Heart left ventricle (tissue), 16 donors: Measurements from ENCODE around the gene SNTB2. TPM values are rescaled to one million over a fixed set of nuclear protein-coding genes. Genes with fewer than 3 reads are reported as not detected.
A peak's percentile ranks its signal among the peaks of the same experiment; 100 is the strongest.

Experiments
- ATAC-seq, 4 donors: fragments of 200-7000 bp; cut with Tn5 transposase; one replicate each; pipeline ENCODE4 v1.9.1; 2020 to 2022; ENCODE audit warnings: moderate library complexity in 4 of 4, mild to moderate bottlenecking in 3 of 4, moderate number of reproducible peaks in 1 of 4
- DNase-seq, 5 donors: peaks; one replicate each; pipeline ENCODE4 v3.0.0-alpha.2; 2020
- H3K27ac ChIP-seq, 12 donors: fragments of 200-600 bp; sonication (generic) in 4 of 12; one replicate each; pipeline versions ENCODE4 v1.5.0 to v1.8.0; 2016 to 2022; ENCODE audit warnings: mild to moderate bottlenecking in 2 of 12
- H3K27me3 ChIP-seq, 9 donors: fragments of 200-600 bp; sonication (generic) in 2 of 9; one replicate each; pipeline versions ENCODE4 v1.5.1 to v1.8.0; 2016 to 2022; ENCODE audit warnings: mild to moderate bottlenecking in 3 of 9
- H3K36me3 ChIP-seq, 9 donors: fragments of 200-600 bp; sonication (generic) in 2 of 9; one replicate each; pipeline versions ENCODE4 v1.5.0 to v1.8.0; 2018 to 2022; ENCODE audit warnings: mild to moderate bottlenecking in 2 of 9
- H3K4me1 ChIP-seq, 12 donors: fragments of 200-600 bp; sonication (generic) in 4 of 12; one replicate each; pipeline versions ENCODE4 v1.5.0 to v1.8.0; 2016 to 2022; ENCODE audit warnings: mild to moderate bottlenecking in 3 of 12
- H3K4me3 ChIP-seq, 12 donors: fragments of 200-600 bp; sonication (generic) in 4 of 12; one replicate each; pipeline versions ENCODE4 v1.5.0 to v1.8.0; 2017 to 2022; ENCODE audit warnings: mild to moderate bottlenecking in 9 of 12, moderate library complexity in 4 of 12
- H3K9me3 ChIP-seq, 12 donors: fragments of 200-600 bp; sonication (generic) in 4 of 12; one replicate each; pipeline versions ENCODE4 v1.5.0 to v1.8.0; 2016 to 2022; ENCODE audit warnings: mild to moderate bottlenecking in 1 of 12
- CTCF ChIP-seq, 12 donors: fragments of 200-600 bp; sonication (generic) in 4 of 12; IDR thresholded peaks; one replicate each; pipeline versions ENCODE4 v1.5.0 to v1.8.0; 2018 to 2022; ENCODE audit warnings: antibody characterized with exemption in 12 of 12, mild to moderate bottlenecking in 5 of 12
- POLR2A ChIP-seq, 2 donors: fragments of 450-650 bp; IDR thresholded peaks; one replicate each; pipeline ENCODE4 v1.6.1; 2017; ENCODE audit warnings: antibody characterized with exemption in 2 of 2, mild to moderate bottlenecking in 2 of 2, moderate library complexity in 2 of 2
- WGBS, 4 donors: extraction: QIAGEN DNeasy Blood & Tissue Kit in 2 of 4; methylation state at CpG; one replicate each; pipeline versions ENCODE4 v1.1.5 to v1.1.7; 2013 to 2018; 5-methylcytosine and 5-hydroxymethylcytosine counted together
- intact Hi-C, 10 donors: fragments of 100-400 bp; cut with DNase I; formaldehyde crosslinking; loops; one replicate each; pipeline versions ENCODE4 v1.11.1 to v1.14.2; 2022
- polyA plus RNA-seq, 2 donors: library from polyadenylated mRNA; stranded (reverse); fragments of 200-250 nt; gene quantifications; one replicate each; pipeline ENCODE4 v1.2.3, GENCODE V29; 2013
- total RNA-seq, 9 donors: library from RNA; depleted of rRNA in 2 of 9; stranded (reverse); fragments of >200 nt in 2 of 9; fragmentation: NEBNext Ultra II Directional in 3 of 9; extraction: Animal tissue kit (Norgen Biotek cat#: 25700) in 3 of 9; gene quantifications; one replicate each; pipeline versions ENCODE4 v1.1.0 to v1.2.4, GENCODE V29; 2016 to 2023
- donor health status: ischemic (EF 13 %, LVEDD 7.1; RV severe dilation, severe dysfunction).
- donor health status: healthy with polysubstance abuse.
- donor health status: DM: no; HTN: yes; CAD: no.
- donor health status: DM: no; HTN: no; CAD: no.
- donor health status: ischemic (EF 25% LVEDD 6.9; RV normal size, moderate dysfunction).
- donor health status: ischemic (EF 25% LVEDD 5.7; RV mildly dilated, moderate dysfunction).
- donor health status: healthy.
- donor health status: DM: yes; HTN: yes; CAD: no.
- donor health status: ischemic (EF 35%, LVEDD 5.7; RV mildly dilated, moderate dysfunction).
- donor health status: nonischemic (EF 11% LVEDD 7.7; RV severe dilation, severe dysfunction).
- donor health status: DM: yes; HTN: yes; CAD: no.
- donor health status: PGD.
- donor health status: ischemic (EF 29% LVEDD 5.4; RV normal size, mild dysfunction).
- donor health status: nonischemic (EF 23%, LVEDD 6.1; RV moderate dilation, normal function).

SNTB2 gene
- total and polyA plus RNA-seq, 11 donors: 2.2 to 28.5 (median 13.0) TPM

GRCh38 chr16:69171325-69172084 is 15.5 kb upstream of the SNTB2 start:
- Histone ChIP-seq H3K4me3 (no peak overlapping the region), H3K4me1 (peaks cover 0 to 43% (median 6%) of the 10 kb centered on the region in 12 donors), H3K9me3 (no peaks in the 10 kb centered on the region), H3K27ac (peak overlapping the region in 8 of 12 donors; percentile 29 to 88 (median 46)), H3K27me3 (no peaks in the 10 kb centered on the region), H3K36me3 (peaks cover 0 to 41% (median 31%) of the 10 kb centered on the region in 9 donors)
- intact Hi-C loops: no loop called here
- no peak for ATAC-seq
- 67 to 69% (median 67%) methylated on average over 6 of the region's 6 CpGs for WGBS, 4 donors
- TF ChIP-seq POLR2A (IDR thresholded peaks at IDR 0.05) (no peak), CTCF (IDR thresholded peaks at IDR 0.05) (no peak)
- DNase-seq: no peak

GRCh38 chr16:69176033-69176800 is 10.7 kb upstream of the SNTB2 start:
- DNase-seq: no peak
- H3K36me3 ChIP-seq: no peaks in the 10 kb centered on the region
- WGBS, 4 donors: 97 to 99% (median 97%) methylated on average over 4 of the region's 4 CpGs
- no peaks in the 10 kb centered on the region for H3K27me3 ChIP-seq
- peak in 1 of 4 donors; percentile 5 for ATAC-seq
- no peak overlapping the region for H3K27ac ChIP-seq
- peaks cover 0 to 50% (median 22%) of the 10 kb centered on the region in 12 donors for H3K4me1 ChIP-seq
- intact Hi-C loops: no loop called here
- TF ChIP-seq CTCF (IDR thresholded peaks at IDR 0.05) (no peak), POLR2A (IDR thresholded peaks at IDR 0.05) (no peak)
- no peak overlapping the region for H3K4me3 ChIP-seq
- H3K9me3 ChIP-seq: no peaks in the 10 kb centered on the region

DNA sequence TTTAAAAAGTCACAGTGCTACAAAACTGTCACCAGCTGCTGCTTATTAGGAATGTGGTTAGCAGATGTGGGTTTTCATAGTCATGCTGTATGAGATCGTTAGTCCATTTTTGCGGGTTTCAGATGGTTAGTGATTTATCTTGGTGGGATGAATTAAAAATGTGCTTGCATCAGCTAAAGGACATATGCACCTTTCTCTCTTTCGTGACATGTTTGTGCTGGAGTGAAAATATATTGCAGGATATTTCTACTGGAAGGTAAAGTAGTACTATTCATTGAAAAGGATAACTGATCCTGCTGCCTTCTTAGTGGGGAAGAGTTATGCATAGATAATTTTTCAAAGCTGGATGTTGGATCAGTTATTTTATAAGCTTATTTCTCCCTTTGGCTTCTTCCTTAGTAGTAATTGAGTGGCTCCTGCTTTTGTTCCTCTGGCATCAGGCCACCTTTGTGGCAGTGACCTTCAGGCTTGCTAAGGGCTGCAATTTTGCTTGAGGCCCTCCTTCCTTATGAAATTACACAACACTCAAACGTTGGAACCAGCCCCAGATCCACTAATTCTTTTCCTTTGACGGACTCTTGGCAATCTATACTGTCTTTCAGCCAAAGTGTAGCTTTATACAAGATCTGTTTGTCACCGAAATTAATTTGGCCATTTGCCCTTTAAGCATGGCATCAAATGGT is 7.5 kb upstream of the SNTB2 start:
- H3K4me3 ChIP-seq: no peak overlapping the region
- no peaks in the 10 kb centered on the region for H3K27me3 ChIP-seq
- TF ChIP-seq POLR2A (IDR thresholded peaks at IDR 0.05) (no peak), CTCF (IDR thresholded peaks at IDR 0.05) (no peak)
- peaks cover 0 to 33% (median 17%) of the 10 kb centered on the region in 12 donors for H3K4me1 ChIP-seq
- H3K36me3 ChIP-seq: no peaks in the 10 kb centered on the region
- H3K9me3 ChIP-seq: no peaks in the 10 kb centered on the region
- 22 to 35% (median 30%) methylated on average over 6 of the region's 6 CpGs for WGBS, 4 donors
- ATAC-seq (peak; percentile 48 to 87 (median 82)), DNase-seq (peak in 4 of 5 donors; percentile 70 to 81 (median 77))
- peak overlapping the region; percentile 4 to 82 (median 60) for H3K27ac ChIP-seq
- intact Hi-C loops: loop anchor here in 1 of 10 donors (10.0 kb wide), 1 partner anchor 75 kb away; no protein-coding TSS in a partner anchor

- DNase-seq (no peak), ATAC-seq (peak in 1 of 4 donors; percentile 10)
- Histone ChIP-seq H3K27me3 (no peaks in the 10 kb centered on the region), H3K9me3 (no peaks in the 10 kb centered on the region), H3K4me3 (no peak overlapping the region), H3K36me3 (no peaks in the 10 kb centered on the region), H3K27ac (peak overlapping the region in 11 of 12 donors; percentile 4 to 82 (median 62)), H3K4me1 (peaks cover 0 to 30% (median 17%) of the 10 kb centered on the region in 12 donors)
- no peak for TF ChIP-seq POLR2A (IDR thresholded peaks at IDR 0.05)
- TF ChIP-seq CTCF (IDR thresholded peaks at IDR 0.05): no peak
- intact Hi-C loops: loop anchor here in 1 of 10 donors (10.0 kb wide), 1 partner anchor 75 kb away; no protein-coding TSS in a partner anchor
These were observed 7.0 kb upstream of the SNTB2 start for GRCh38 chr16:69180011-69180338.
